GM19193 (cell line): ENCODE measurements around the gene SP6.

ENCODE experiments used
- POLR2A ChIP-seq: IDR thresholded peaks from 4 replicates; pipeline ENCODE4 v1.6.1; 2011; ENCODE audit not compliant: insufficient read depth, insufficient read length; ENCODE audit errors: extremely low read depth

The SP6 gene

DNA sequence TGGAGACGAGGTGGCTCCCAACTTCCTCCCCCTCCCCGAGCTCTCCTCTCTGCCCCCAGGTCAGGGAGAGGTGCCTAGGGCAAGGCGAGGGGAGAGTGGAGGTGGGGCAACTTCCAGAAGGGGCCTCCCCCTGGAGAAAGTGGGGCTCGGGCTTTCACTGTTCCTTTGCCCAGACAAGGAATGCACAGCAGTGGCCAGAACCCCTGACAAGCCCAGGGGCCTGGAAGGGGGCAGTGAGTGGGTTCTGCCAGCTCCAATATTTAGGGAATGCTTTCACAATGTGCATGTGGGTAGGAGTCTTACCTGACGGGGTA lies 33.4 kb upstream of the SP6 start:
- no peak for TF ChIP-seq POLR2A

DNA sequence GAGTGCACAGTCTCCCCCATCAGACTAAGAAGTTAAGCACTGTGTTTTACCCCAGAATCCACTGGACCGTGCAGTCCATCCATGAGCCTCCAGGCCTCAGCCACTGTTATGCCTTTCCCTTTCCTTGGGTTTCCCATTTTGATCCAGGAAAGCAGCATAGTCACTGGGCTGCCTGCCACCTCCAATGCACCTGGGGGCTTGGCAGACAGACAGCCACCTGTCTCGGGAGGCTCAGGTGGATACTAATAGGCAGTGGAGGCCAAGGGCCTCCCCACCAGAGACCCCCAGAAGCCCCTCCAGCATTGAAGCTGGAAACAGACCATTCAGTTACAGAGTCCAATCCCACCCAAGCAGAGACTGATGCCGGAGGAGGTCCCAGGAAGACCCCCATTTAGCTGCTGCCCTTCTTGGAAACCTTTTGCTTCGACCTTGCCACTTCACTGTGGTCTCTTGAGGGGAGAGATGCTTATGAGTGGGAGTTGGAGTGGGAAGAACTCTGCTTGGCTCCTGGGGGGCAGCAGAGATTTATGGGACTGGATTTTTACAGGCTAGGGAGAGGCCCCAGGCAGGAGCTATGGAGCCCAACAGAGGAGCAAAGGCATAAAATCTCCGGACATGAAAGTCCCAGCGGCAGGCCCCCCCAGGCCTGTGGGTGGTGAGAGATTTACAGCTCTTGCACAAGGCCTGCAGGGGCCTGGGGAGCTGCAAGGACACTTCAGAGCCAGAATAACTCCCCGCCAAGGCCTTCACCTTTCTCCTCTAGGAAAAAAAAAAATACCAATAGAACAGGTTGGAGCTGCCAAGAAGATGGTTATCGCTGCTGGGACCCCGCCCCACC lies 32.8 kb upstream of the SP6 start:
- TF ChIP-seq POLR2A: no peak

DNA sequence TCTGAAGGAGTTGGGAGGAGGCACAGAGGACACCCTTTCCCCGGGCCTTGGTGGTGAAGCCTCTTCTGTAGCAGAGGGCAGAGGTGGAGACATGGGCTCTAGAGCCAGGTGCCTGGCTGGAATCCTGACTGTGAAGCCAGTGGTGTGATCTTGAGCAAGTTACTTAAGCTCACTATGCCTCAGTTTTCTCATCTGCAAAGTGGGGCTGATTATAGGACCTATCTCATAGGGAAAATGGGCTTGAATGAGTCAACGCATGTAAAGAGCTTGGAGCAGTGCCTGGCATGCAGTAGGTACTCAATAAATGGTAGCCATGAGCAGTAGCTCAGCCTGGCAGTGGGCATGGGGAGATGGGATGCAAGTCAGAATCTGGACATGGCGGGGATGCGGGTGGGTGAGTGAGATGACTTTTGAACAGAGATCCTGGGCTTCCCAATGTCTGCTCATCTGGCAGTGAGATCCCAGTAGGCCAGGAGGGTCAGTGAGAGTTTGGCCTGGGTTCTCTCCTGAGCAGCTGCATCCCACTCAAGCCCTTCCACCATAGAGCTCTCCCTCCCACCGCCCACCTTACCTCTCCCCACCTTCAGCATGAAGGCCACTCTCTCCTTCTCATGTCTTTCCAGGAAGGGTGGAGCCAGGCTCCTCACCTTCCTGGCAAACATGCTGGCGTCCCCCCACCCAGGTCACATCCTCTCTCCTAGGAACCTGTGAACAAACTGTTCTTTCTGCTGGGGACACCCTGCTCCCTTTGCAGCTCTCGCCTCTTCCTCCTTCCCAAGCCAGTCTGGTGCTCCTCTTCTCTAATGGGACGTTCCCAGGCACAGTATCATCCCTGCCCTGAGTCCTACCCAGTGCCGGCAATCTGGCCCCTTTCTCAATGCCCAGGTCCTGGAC lies 32.0 kb upstream of the SP6 start:
- TF ChIP-seq POLR2A: no peak

DNA sequence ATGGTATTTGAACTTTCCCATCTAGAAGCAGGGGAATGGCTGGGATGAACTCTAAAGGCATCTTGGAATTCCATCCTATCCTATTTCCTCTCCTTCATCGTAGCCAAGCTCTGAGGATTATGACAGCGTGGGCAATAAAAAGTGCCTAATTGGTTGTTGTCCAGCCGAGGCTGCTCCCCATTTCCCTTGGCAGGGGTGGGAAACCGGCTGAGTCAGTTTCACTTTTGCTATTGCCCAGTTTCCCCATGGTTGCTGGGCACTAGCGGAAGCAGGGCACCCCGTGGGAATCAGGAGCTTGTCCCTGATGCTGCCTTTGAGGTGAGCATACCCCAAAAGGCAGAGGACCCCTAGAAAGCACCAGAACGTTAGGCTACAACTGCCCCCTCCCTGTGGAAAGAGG lies 31.3 kb upstream of the SP6 start:
- TF ChIP-seq POLR2A: no peak

DNA sequence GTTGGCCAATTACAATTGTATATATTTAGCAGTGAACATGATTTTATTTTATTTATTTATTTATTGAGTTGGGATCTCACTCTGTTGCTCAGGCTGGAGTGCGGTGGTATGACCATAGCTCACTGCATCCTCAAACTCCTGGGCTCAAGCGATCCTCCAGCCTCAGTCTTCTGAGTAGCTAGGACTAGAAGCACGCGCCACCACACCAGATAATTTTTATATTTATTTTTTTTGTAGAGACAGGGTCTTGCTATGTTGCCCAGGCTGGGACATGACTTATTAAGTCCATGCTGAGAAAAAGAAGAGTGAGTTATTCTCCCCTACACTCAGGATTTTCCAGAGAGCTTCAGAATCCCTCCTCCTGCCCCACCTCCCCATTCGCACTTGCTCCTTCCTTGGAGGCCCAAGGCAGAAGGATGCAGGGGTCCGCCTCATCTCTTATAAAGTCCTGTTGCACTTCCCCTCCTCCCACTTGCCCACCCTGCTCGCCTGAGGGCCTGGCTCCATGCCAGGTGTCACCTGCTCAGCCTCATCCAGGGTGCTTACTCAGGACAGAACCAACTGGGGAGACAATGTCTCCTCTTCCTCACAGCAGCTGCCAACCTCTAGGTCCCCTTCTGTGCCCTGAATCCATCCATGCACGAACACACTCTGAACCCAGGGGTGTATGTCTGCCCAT lies 29.0 kb upstream of the SP6 start:
- TF ChIP-seq POLR2A: no peak

DNA sequence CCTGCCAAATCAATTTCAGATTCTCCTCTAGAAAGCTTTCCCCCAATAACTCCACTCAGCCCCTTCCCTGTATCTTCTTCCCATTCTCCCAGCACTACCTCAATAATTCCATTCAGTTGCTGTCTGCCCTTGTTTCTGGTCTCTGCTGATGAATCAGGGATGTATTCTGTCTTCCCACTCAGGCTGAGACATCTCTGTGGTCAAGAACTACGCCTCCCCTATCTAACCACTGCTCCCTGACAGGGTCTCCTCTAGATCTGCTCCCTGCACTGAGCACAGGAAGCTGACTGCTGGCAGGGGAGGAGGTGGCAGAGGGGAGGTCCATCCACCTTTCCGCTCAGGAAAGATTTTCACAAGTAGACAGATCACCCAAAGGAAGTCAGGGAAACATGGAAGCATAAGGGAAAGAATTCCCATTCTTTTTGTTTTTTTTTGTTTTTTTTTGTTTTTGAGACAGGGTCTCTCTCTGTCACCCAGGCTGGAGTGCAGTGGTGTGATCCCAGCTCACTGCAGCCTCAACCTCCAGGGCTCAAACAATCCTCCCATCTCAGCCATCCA lies 28.1 kb upstream of the SP6 start:
- no peak for TF ChIP-seq POLR2A

DNA sequence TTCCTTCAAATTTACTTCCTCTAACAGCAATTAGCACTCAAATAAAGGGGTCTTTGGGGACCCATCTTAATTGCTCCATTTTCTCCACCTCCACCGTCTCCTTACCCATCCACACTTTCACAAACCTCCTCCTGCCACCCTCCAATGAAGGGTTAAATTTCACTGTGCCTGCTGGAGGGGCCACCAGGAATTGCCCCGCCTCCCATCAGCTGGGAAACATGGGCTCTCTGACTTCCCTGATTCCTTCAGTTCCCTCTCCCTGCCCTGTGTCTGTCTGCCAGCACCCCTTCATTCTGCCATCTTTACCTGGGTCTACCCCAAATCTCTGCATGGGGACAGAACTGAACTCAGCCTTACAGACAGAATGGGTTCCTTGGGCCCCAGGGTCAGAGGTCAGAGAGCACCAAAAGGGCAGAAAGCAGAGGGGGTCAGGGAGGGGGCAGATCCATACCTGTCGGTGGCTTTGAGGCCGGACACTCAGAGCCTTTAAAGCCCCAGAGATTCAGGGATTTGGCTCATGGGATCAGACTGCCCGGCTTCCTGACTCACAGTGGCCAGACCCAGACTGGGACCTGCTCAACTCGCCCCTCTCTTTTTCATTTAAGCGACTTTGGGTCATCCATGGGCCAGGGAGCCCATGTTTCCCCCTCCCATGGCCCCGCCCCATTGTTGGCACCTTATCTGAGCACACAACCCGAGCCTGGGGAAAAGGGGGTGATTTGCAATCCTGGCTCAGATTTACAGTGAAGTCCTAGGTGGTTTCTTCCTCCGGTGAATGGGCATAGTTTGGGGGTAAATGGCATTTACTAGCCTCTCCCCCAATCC lies 27.5 kb upstream of the SP6 start:
- no peak for TF ChIP-seq POLR2A

DNA sequence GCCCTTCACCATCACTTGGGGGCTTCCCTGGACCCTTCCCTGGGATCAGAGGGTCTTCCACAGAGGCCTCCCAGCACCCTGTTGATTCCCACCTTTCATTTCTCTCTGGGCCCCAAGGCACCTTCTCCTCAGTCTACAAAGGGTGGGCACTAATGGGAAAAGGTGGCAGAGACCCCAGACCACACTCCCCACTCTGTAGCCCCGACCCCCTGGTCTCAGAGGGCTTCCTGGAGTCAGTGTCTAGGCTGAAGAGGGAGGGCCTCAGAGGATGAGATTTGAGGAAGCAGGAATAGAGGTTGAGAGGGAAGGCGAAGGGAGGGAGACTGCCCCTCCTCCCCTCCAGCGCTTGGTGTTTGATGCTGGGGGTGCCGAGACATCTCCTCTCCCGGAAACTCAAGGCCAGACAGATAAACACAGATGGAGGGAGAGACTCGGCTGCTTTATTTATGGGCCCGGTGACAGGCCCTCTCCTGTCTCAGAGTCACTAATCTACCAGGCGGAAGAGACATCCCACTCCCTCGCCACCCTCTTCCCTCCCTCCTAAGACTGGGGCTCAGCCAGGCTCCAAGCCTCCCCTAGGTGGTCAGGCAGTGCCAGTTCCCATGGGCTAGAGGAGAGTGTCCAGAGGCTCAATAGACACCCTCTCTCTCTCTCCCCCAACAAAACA lies 26.5 kb upstream of the SP6 start:
- no peak for TF ChIP-seq POLR2A

DNA sequence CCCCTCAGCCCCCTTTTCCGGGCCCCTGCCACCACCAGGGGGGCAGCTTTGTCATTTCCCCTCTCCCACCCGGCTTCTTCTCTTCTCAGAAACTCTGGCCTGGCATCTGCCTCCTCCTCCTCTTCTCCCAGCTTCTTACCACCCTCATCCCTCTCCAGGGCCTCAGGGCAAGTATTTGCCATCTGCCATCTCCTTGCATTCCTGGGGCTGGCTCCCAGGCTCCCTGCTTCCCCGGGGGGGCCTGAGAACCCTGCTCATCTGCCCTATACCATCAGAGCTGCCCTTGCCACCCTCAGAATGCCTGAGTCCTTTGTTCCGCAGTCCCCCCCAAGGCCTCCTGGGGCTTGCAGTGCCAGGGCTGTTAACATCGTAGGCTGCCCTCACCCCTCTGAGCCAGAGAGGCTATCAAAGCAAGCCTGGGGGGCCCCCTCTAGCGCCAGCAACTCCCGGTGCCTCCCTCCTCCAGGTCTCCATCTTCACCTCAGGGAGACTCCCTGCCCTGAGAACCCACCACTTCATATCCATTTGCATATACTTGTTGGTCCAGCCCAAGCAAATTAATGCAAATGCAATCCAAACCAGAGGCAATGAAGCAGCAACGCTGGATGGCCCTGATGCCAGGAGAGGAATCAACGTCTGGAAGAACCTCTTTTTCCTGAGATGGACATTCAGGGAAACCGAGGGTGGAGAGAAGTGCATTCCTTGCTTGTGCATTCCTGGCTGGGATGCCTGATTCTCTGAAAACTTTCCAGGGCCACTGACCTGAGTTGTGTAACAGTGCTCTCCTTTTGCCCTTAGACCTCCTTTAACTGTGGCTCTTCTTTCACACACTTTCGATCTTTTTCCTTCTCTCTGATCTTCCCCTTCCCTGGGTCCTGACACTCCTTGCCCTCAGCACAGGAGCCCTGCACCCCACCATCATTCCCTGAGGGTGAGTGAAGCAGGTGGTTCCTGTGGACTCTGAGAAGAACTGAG lies 24.3 kb upstream of the SP6 start:
- no peak for TF ChIP-seq POLR2A

DNA sequence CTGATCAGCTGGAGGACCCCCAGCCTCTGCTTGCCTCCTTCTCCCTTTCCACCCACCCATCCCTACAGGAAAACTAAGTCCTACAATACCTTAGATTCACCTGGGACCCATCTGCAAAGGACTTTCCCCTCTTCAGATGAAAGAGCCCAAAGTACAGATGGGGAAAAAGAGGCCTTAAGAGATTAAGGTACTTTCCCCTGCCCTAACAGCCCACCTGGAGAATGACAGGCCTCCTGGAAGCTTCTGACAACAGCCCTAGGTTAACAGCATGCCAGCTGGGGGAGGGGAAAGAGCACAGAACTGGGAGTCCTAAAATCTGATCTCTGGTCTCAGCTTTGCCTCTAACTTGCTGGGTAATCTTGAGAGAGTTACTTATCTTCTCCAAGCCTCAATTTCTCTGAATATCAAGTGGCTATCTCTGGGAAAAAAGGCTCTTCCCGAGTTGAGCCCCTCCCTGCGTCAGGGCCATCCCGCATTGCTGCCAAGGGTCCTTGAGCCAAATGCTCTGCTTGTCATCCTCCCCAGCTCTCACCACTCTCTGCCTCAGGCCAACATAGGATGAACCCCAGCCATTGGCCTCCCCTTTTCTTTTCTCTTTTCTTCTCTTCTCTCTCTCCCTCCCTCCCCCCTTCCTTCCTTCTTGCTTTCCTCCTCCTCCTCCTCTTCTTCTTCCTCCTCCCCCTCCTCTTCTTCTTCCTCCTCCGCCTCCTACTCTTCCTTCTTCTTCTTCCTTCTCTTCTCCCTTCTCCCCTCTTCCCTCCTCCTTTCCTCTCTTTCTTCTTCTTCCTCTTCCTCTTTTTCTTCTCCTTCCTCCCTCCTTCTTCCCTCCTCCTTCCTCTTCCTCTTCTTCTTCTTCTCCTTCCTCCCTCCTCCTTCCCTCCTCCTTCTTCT lies 22.5 kb upstream of the SP6 start:
- TF ChIP-seq POLR2A: no peak

DNA sequence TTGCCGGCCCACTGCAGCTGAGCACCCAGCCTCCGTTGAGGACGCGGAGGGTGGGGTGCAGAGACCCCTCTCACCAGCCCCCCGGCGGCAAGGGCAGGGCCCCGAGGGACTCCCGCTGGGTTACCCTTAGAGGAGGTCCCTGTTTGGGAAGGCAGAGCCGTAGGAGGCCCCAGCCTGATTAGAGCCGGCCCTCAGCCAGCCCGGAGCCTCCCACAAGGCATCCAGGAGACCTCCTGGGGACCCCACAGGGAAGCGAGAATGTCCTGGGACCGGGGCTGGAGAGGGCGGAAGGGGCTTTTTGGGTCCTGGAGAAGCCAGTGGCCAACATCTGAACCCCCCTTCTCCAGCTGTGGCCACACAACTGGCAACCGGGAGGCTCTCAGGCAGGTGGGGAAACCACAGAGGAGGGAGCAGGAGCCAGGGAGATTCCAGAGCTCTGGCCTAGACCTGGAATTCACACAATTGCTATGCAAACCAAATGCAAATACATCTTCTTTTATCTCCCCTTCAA lies 21.7 kb upstream of the SP6 start:
- TF ChIP-seq POLR2A: no peak
